ENCODE results near the gene SET. TPM values are rescaled to one million over a fixed set of nuclear protein-coding genes. Genes with fewer than 3 reads are reported as not detected.

SET gene
- total RNA-seq, 6 donors from 2014 or later, result 73.3 to 222 (median 177) TPM

GRCh38 chr9:128722380-128723351 lies 33.6 kb downstream of the SET start:
- Histone ChIP-seq H3K27me3 (no peaks in the 10 kb centered on the region), H3K27ac (peak overlapping the region in 3 of 4 donors; percentile 76 to 89 (median 88)), H3K4me1 (peaks cover 17 to 36% (median 18%) of the 10 kb centered on the region in 4 donors), H3K4me3 (peak overlapping the region in 3 of 4 donors; percentile 79 to 92 (median 90)), H3K9me3 (no peaks in the 10 kb centered on the region), H3K36me3 (peaks cover 0 to 28% (median 15%) of the 10 kb centered on the region in 4 donors)
- ATAC-seq (ENCODE audit: low FRiP score in 2 of 2) (no peak), DNase-seq (no peak)
- 57 to 71% methylated on average over 7 to 9 of the region's 9 CpGs for WGBS, 2 donors
- TF ChIP-seq, protein P1, sequence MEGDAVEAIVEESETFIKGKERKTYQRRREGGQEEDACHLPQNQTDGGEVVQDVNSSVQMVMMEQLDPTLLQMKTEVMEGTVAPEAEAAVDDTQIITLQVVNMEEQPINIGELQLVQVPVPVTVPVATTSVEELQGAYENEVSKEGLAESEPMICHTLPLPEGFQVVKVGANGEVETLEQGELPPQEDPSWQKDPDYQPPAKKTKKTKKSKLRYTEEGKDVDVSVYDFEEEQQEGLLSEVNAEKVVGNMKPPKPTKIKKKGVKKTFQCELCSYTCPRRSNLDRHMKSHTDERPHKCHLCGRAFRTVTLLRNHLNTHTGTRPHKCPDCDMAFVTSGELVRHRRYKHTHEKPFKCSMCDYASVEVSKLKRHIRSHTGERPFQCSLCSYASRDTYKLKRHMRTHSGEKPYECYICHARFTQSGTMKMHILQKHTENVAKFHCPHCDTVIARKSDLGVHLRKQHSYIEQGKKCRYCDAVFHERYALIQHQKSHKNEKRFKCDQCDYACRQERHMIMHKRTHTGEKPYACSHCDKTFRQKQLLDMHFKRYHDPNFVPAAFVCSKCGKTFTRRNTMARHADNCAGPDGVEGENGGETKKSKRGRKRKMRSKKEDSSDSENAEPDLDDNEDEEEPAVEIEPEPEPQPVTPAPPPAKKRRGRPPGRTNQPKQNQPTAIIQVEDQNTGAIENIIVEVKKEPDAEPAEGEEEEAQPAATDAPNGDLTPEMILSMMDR (IDR thresholded peaks at IDR 0.05), result no peak

- H3K27ac ChIP-seq, result peak overlapping the region; percentile 57 to 89 (median 82)
- H3K4me3 ChIP-seq, result peak overlapping the region; percentile 72 to 92 (median 84)
- ATAC-seq (ENCODE audit: low FRiP score in 2 of 2), result no peak
- DNase-seq, result no peak
- WGBS, 2 donors, result 39% methylated on average over 7 of the region's 7 CpGs
- TF ChIP-seq POLR2A (IDR thresholded peaks at IDR 0.05) (no peak), EP300 (IDR thresholded peaks at IDR 0.05) (no peak), POLR2AphosphoS5 (IDR thresholded peaks at IDR 0.05) (no peak)
- TF ChIP-seq, protein P1 (IDR thresholded peaks at IDR 0.05), result no peak
- H3K36me3 ChIP-seq, result peaks cover 0 to 28% (median 15%) of the 10 kb centered on the region in 4 donors
- H3K4me1 ChIP-seq, result peaks cover 17 to 36% (median 18%) of the 10 kb centered on the region in 4 donors
- H3K27me3 ChIP-seq, result no peaks in the 10 kb centered on the region
- H3K9me3 ChIP-seq, result no peaks in the 10 kb centered on the region
Measured at GRCh38 chr9:128723352-128723865, 34.4 kb downstream of the SET start.

GRCh38 chr9:128723866-128724743 lies 35.1 kb downstream of the SET start, which contains the start of gene ZDHHC12:
ZDHHC12 (minus strand) TSS chr9:128724127; CDS start chr9:128724093, 34 bp downstream.
- Histone ChIP-seq H3K27ac (peak within 1 kb of the TSS; percentile 57 to 89 (median 82)), H3K9me3 (no peaks in the 10 kb centered on the region), H3K36me3 (peaks cover 0 to 28% (median 15%) of the 10 kb centered on the region in 4 donors), H3K4me3 (peak within 1 kb of the TSS; percentile 72 to 92 (median 84)), H3K27me3 (no peaks in the 10 kb centered on the region), H3K4me1 (peaks cover 17 to 35% (median 18%) of the 10 kb centered on the region in 4 donors)
- WGBS, 2 donors, result 0 to 1% methylated on average over 36 to 38 of the region's 68 CpGs
- peak; percentile 100 for DNase-seq
- peak; percentile 97 for ATAC-seq (ENCODE audit: low FRiP score in 2 of 2)
- TF ChIP-seq POLR2A (IDR thresholded peaks at IDR 0.05) (peak in 3 of 4 donors; percentile 57 to 96 (median 59)), EP300 (IDR thresholded peaks at IDR 0.05) (no peak), POLR2AphosphoS5 (IDR thresholded peaks at IDR 0.05) (peak; percentile 80)
- TF ChIP-seq, protein P1 (IDR thresholded peaks at IDR 0.05), result peak in 2 of 6 experiments; percentile 6 to 13

DNA sequence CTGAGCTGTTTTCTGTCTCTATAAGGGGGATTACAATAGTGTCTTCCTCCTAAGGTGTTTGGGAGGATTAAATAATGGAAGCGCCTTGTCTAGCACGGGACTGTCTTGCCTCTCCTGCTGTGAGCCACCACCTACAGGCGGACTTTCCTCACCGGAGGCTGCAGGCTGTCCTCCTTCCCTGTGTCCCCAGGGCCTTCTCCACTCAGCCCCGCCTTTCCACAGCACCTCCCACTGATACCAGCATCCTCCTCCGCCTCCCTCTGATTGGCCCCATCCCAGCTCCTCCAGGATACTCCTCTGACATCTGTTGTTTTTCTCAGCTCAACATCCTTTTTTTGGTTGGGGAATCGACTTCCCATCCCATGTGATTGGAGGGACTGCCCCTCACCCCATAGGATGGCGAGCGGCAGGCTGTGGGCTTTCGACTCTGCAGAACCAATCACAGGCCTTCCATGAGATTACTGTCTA lies 35.8 kb downstream of the SET start:
- peak in 1 of 2 donors; percentile 72 for DNase-seq
- Histone ChIP-seq H3K27me3 (no peaks in the 10 kb centered on the region), H3K27ac (peak overlapping the region; percentile 57 to 89 (median 82)), H3K4me1 (peaks cover 17 to 29% (median 18%) of the 10 kb centered on the region in 4 donors), H3K36me3 (peaks cover 0 to 23% (median 15%) of the 10 kb centered on the region in 4 donors), H3K4me3 (peak overlapping the region; percentile 72 to 92 (median 84)), H3K9me3 (no peaks in the 10 kb centered on the region)
- TF ChIP-seq EP300 (IDR thresholded peaks at IDR 0.05), result no peak
- peak; percentile 17 to 20 for TF ChIP-seq POLR2AphosphoS5 (IDR thresholded peaks at IDR 0.05)
- ATAC-seq (ENCODE audit: low FRiP score in 2 of 2), result peak; percentile 44 to 65
- 23 to 24% methylated on average over 10 of the region's 10 CpGs for WGBS, 2 donors
